Panc1 (cell line): Measurements from ENCODE around the gene RNF34.

ENCODE experiments used
- POLR2AphosphoS5 ChIP-seq: IDR thresholded peaks from 2 replicates; pipeline ENCODE4 v1.6.1; 2012; ENCODE audit warnings: mild to moderate bottlenecking, low read depth, low read length, moderate library complexity
- SIN3A ChIP-seq: IDR thresholded peaks from 2 replicates; pipeline ENCODE4 v1.6.1; 2012; ENCODE audit warnings: low read depth, mild to moderate bottlenecking, low read length, moderate library complexity, borderline replicate concordance; ENCODE audit not compliant: insufficient read depth
- TF ChIP-seq, protein P1 (sequence below): fragments of 450-650 bp; IDR thresholded peaks from 2 replicates; pipeline ENCODE4 v1.5.1; 2017; ENCODE audit warnings: mild to moderate bottlenecking
- TF ChIP-seq, protein P2 (sequence below), 2 experiments: IDR thresholded peaks; 2 replicates each; pipeline ENCODE4 v1.6.1; 2011 to 2012; ENCODE audit warnings: low read depth in 2 of 2, control low read depth in 1 of 2, low read length in 1 of 2, mild to moderate bottlenecking in 1 of 2, moderate library complexity in 1 of 2; ENCODE audit not compliant: insufficient read depth in 1 of 2

DNA sequence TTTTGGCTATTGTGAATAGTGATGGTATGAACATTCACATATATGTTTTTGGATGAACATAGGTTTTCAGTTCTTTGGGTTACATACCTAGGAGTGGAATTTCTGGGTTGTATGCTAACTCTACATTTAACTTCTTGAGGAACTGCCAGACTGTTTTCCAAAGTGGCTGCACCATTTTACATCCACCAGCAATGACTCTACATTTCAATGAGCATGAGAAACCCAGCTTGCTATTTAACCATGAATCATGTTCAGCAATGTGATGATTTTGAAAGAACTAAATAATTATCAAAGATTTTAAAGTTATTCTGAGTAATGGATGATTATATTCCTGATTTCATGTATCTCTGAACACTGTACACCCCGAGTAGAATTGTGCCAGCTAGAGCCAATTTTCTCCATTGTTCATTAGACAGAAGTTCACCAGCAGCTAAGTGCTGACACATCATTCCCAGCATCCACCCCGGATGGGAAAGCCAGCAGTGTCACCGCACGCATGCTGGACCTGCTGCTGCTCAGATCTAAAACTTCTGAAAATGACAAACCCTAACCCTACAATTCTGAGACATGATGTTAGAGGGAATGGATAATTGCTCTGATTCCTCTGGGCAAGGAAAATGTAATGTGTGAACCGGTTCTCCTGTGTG is 34.4 kb upstream of the RNF34 start:
- TF ChIP-seq, protein P1, sequence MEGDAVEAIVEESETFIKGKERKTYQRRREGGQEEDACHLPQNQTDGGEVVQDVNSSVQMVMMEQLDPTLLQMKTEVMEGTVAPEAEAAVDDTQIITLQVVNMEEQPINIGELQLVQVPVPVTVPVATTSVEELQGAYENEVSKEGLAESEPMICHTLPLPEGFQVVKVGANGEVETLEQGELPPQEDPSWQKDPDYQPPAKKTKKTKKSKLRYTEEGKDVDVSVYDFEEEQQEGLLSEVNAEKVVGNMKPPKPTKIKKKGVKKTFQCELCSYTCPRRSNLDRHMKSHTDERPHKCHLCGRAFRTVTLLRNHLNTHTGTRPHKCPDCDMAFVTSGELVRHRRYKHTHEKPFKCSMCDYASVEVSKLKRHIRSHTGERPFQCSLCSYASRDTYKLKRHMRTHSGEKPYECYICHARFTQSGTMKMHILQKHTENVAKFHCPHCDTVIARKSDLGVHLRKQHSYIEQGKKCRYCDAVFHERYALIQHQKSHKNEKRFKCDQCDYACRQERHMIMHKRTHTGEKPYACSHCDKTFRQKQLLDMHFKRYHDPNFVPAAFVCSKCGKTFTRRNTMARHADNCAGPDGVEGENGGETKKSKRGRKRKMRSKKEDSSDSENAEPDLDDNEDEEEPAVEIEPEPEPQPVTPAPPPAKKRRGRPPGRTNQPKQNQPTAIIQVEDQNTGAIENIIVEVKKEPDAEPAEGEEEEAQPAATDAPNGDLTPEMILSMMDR = no peak
- TF ChIP-seq POLR2AphosphoS5 = no peak
- TF ChIP-seq, protein P2, sequence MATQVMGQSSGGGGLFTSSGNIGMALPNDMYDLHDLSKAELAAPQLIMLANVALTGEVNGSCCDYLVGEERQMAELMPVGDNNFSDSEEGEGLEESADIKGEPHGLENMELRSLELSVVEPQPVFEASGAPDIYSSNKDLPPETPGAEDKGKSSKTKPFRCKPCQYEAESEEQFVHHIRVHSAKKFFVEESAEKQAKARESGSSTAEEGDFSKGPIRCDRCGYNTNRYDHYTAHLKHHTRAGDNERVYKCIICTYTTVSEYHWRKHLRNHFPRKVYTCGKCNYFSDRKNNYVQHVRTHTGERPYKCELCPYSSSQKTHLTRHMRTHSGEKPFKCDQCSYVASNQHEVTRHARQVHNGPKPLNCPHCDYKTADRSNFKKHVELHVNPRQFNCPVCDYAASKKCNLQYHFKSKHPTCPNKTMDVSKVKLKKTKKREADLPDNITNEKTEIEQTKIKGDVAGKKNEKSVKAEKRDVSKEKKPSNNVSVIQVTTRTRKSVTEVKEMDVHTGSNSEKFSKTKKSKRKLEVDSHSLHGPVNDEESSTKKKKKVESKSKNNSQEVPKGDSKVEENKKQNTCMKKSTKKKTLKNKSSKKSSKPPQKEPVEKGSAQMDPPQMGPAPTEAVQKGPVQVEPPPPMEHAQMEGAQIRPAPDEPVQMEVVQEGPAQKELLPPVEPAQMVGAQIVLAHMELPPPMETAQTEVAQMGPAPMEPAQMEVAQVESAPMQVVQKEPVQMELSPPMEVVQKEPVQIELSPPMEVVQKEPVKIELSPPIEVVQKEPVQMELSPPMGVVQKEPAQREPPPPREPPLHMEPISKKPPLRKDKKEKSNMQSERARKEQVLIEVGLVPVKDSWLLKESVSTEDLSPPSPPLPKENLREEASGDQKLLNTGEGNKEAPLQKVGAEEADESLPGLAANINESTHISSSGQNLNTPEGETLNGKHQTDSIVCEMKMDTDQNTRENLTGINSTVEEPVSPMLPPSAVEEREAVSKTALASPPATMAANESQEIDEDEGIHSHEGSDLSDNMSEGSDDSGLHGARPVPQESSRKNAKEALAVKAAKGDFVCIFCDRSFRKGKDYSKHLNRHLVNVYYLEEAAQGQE (IDR thresholded peaks at IDR 0.05; ENCODE audit: insufficient read depth in 1 of 2, low read depth in 2 of 2, low read length in 1 of 2) = no peak
- TF ChIP-seq SIN3A = no peak
